Measurements from ENCODE around the gene CCR5AS.

Gene CCR5AS

DNA sequence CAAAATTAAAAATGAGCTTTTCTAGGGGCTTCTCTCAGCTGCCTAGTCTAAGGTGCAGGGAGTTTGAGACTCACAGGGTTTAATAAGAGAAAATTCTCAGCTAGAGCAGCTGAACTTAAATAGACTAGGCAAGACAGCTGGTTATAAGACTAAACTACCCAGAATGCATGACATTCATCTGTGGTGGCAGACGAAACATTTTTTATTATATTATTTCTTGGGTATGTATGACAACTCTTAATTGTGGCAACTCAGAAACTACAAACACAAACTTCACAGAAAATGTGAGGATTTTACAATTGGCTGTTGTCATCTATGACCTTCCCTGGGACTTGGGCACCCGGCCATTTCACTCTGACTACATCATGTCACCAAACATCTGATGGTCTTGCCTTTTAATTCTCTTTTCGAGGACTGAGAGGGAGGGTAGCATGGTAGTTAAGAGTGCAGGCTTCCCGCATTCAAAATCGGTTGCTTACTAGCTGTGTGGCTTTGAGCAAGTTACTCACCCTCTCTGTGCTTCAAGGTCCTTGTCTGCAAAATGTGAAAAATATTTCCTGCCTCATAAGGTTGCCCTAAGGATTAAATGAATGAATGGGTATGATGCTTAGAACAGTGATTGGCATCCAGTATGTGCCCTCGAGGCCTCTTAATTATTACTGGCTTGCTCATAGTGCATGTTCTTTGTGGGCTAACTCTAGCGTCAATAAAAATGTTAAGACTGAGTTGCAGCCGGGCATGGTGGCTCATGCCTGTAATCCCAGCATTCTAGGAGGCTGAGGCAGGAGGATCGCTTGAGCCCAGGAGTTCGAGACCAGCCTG, 35.1 kb downstream of the CCR5AS start:
- Histone ChIP-seq H3K9me3 (ENCODE audit: low read depth) (no peaks in the 10 kb centered on the region), H3K4me2 (no peak overlapping the region), H3K79me2 (no peaks in the 10 kb centered on the region), H3K27me3 (peaks cover 23% of the 10 kb centered on the region), H3K9me2 (replicated peaks; ENCODE audit: insufficient read depth) (no peaks in the 10 kb centered on the region), H3K27ac (no peak overlapping the region), H3K36me3 (replicated peaks; ENCODE audit: insufficient read depth, low read depth) (no peaks in the 10 kb centered on the region), H3K4me3 (no peak overlapping the region), H4K20me1 (ENCODE audit: insufficient read depth, poor library complexity, severe bottlenecking) (no peaks in the 10 kb centered on the region), H2AFZ (no peak overlapping the region), H3K4me1 (ENCODE audit: insufficient read depth) (no peaks in the 10 kb centered on the region)
- 81% methylated on average over 10 of the region's 10 CpGs for WGBS (ENCODE audit: low lambda C conversion rate, missing lambda C conversion rate)
- TF ChIP-seq, protein P1, sequence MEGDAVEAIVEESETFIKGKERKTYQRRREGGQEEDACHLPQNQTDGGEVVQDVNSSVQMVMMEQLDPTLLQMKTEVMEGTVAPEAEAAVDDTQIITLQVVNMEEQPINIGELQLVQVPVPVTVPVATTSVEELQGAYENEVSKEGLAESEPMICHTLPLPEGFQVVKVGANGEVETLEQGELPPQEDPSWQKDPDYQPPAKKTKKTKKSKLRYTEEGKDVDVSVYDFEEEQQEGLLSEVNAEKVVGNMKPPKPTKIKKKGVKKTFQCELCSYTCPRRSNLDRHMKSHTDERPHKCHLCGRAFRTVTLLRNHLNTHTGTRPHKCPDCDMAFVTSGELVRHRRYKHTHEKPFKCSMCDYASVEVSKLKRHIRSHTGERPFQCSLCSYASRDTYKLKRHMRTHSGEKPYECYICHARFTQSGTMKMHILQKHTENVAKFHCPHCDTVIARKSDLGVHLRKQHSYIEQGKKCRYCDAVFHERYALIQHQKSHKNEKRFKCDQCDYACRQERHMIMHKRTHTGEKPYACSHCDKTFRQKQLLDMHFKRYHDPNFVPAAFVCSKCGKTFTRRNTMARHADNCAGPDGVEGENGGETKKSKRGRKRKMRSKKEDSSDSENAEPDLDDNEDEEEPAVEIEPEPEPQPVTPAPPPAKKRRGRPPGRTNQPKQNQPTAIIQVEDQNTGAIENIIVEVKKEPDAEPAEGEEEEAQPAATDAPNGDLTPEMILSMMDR (IDR thresholded peaks at IDR 0.05; ENCODE audit: poor library complexity) = no peak
- TF ChIP-seq EZH2phosphoT487 (IDR thresholded peaks at IDR 0.05; ENCODE audit: low read depth, severe bottlenecking, unreplicated experiment) (no peak), EZH2 (IDR thresholded peaks at IDR 0.05; ENCODE audit: borderline replicate concordance) (no peak)
- DNase-seq (ENCODE audit: low spot score) = no peak

DNA sequence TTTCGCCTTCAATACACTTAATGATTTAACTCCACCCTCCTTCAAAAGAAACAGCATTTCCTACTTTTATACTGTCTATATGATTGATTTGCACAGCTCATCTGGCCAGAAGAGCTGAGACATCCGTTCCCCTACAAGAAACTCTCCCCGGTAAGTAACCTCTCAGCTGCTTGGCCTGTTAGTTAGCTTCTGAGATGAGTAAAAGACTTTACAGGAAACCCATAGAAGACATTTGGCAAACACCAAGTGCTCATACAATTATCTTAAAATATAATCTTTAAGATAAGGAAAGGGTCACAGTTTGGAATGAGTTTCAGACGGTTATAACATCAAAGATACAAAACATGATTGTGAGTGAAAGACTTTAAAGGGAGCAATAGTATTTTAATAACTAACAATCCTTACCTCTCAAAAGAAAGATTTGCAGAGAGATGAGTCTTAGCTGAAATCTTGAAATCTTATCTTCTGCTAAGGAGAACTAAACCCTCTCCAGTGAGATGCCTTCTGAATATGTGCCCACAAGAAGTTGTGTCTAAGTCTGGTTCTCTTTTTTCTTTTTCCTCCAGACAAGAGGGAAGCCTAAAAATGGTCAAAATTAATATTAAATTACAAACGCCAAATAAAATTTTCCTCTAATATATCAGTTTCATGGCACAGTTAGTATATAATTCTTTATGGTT, 35.9 kb downstream of the CCR5AS start, which contains the start of gene CCR5:
Gene CCR5 (plus strand): TSS at position 108 of the 680 bp plus-strand sequence. CDS start 1,957 bp downstream, outside the sequence.
- 51% methylated on average over 5 of the region's 5 CpGs for WGBS (ENCODE audit: low lambda C conversion rate, missing lambda C conversion rate)

DNA sequence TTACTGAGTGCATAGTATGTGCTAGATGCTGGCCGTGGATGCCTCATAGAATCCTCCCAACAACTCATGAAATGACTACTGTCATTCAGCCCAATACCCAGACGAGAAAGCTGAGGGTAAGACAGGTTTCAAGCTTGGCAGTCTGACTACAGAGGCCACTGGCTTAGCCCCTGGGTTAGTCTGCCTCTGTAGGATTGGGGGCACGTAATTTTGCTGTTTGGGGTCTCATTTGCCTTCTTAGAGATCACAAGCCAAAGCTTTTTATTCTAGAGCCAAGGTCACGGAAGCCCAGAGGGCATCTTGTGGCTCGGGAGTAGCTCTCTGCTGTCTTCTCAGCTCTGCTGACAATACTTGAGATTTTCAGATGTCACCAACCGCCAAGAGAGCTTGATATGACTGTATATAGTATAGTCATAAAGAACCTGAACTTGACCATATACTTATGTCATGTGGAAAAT, 37.2 kb downstream of the CCR5AS start:
- 71% methylated on average over 6 of the region's 6 CpGs for WGBS (ENCODE audit: low lambda C conversion rate, missing lambda C conversion rate)
- TF ChIP-seq, protein P1 (IDR thresholded peaks at IDR 0.05; ENCODE audit: poor library complexity) = no peak
- TF ChIP-seq EZH2phosphoT487 (IDR thresholded peaks at IDR 0.05; ENCODE audit: low read depth, severe bottlenecking, unreplicated experiment) (no peak), EZH2 (IDR thresholded peaks at IDR 0.05; ENCODE audit: borderline replicate concordance) (no peak)
- H3K4me3 ChIP-seq = no peak overlapping the region

More for the DNA sequence above, 35.9 kb downstream of the CCR5AS start, which contains the start of gene CCR5:
- Histone ChIP-seq H3K9me3 (ENCODE audit: low read depth) (no peaks in the 10 kb centered on the region), H3K79me2 (no peaks in the 10 kb centered on the region), H3K9me2 (replicated peaks; ENCODE audit: insufficient read depth) (no peaks in the 10 kb centered on the region), H3K27ac (no peak within 1 kb of the TSS), H3K4me3 (no peak within 1 kb of the TSS), H3K36me3 (replicated peaks; ENCODE audit: insufficient read depth, low read depth) (no peaks in the 10 kb centered on the region), H3K27me3 (peaks cover 23% of the 10 kb centered on the region), H4K20me1 (ENCODE audit: insufficient read depth, poor library complexity, severe bottlenecking) (no peaks in the 10 kb centered on the region), H3K4me1 (ENCODE audit: insufficient read depth) (no peaks in the 10 kb centered on the region), H3K4me2 (no peak within 1 kb of the TSS), H2AFZ (no peak within 1 kb of the TSS)
- TF ChIP-seq EZH2phosphoT487 (IDR thresholded peaks at IDR 0.05; ENCODE audit: low read depth, severe bottlenecking, unreplicated experiment) = no peak
- TF ChIP-seq EZH2 (IDR thresholded peaks at IDR 0.05; ENCODE audit: borderline replicate concordance) = no peak
- TF ChIP-seq, protein P1 (IDR thresholded peaks at IDR 0.05; ENCODE audit: poor library complexity) = no peak
- no peak for DNase-seq (ENCODE audit: low spot score)

More for the DNA sequence above, 37.2 kb downstream of the CCR5AS start:
- H3K9me3 ChIP-seq (ENCODE audit: low read depth) = no peaks in the 10 kb centered on the region
- no peaks in the 10 kb centered on the region for H4K20me1 ChIP-seq (ENCODE audit: insufficient read depth, poor library complexity, severe bottlenecking)
- no peaks in the 10 kb centered on the region for H3K9me2 ChIP-seq (replicated peaks; ENCODE audit: insufficient read depth)
- H3K4me2 ChIP-seq = no peak overlapping the region
- H3K79me2 ChIP-seq = no peaks in the 10 kb centered on the region
- no peak overlapping the region for H3K27ac ChIP-seq
- no peaks in the 10 kb centered on the region for H3K4me1 ChIP-seq (ENCODE audit: insufficient read depth)
- no peak for DNase-seq (ENCODE audit: low spot score)
- no peaks in the 10 kb centered on the region for H3K36me3 ChIP-seq (replicated peaks; ENCODE audit: insufficient read depth, low read depth)
- no peak overlapping the region for H2AFZ ChIP-seq
- peaks cover 16% of the 10 kb centered on the region for H3K27me3 ChIP-seq

Data from hepatocyte (in vitro differentiated cells).